Astrocyte of the cerebellum (primary cell): Measurements from ENCODE around the gene UTP14A.

ENCODE experiments used
- DNase-seq: peaks from one replicate; pipeline ENCODE4 v3.0.0-alpha.2; 2011; ENCODE audit warnings: low read depth
- H3K4me3 ChIP-seq: 2 replicates; pipeline ENCODE4 v1.5.1; 2011; ENCODE audit warnings: mild to moderate bottlenecking, low read depth, low read length, moderate library complexity
- in situ Hi-C: cut with HindIII; loops from 2 replicates; pipeline ENCODE4 v1.10.0; 2017; ENCODE audit warnings: low sequenced_read_pairs
- TF ChIP-seq, protein P1 (sequence below): IDR thresholded peaks from 2 replicates; pipeline ENCODE4 v1.5.1; 2012; ENCODE audit warnings: low read length, low read depth, moderate library complexity, mild to moderate bottlenecking; ENCODE audit errors: missing control alignments

Gene UTP14A

GRCh38 chrX:129965166-129965565 lies 59.2 kb downstream of the UTP14A start:
- in situ Hi-C loops = no loop called here
- DNase-seq = no peak
- no peak overlapping the region for H3K4me3 ChIP-seq
- TF ChIP-seq, protein P1, sequence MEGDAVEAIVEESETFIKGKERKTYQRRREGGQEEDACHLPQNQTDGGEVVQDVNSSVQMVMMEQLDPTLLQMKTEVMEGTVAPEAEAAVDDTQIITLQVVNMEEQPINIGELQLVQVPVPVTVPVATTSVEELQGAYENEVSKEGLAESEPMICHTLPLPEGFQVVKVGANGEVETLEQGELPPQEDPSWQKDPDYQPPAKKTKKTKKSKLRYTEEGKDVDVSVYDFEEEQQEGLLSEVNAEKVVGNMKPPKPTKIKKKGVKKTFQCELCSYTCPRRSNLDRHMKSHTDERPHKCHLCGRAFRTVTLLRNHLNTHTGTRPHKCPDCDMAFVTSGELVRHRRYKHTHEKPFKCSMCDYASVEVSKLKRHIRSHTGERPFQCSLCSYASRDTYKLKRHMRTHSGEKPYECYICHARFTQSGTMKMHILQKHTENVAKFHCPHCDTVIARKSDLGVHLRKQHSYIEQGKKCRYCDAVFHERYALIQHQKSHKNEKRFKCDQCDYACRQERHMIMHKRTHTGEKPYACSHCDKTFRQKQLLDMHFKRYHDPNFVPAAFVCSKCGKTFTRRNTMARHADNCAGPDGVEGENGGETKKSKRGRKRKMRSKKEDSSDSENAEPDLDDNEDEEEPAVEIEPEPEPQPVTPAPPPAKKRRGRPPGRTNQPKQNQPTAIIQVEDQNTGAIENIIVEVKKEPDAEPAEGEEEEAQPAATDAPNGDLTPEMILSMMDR = no peak

DNA sequence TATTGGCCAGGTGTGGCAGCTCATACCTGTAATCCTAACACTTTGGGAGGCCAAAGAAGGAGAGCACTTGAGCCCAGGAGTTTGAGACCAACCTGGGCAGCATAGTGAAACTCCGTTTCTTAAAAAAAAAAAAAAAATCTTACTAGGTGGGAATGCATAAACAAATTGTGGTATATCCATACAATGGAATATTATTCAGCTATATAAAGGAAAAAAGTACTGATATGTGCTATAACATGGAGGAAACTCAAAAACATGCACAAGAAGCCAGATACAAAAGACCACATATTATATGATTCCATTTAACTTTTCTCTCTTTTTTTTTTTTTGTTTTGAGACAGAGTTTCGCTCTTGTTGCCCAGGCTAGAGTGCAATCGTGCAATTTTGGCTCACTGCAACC lies 63.0 kb downstream of the UTP14A start:
- in situ Hi-C loops = no loop called here
- no peak for DNase-seq
- TF ChIP-seq, protein P1 = no peak
- no peak overlapping the region for H3K4me3 ChIP-seq

- DNase-seq = no peak
- in situ Hi-C loops = no loop called here
- TF ChIP-seq, protein P1 = no peak
- H3K4me3 ChIP-seq = no peak overlapping the region
Observed at GRCh38 chrX:129976441-129976840, 70.5 kb downstream of the UTP14A start.
